Vagina (tissue), 2 donors: ENCODE results near the gene UST. TPM values are rescaled to one million over a fixed set of nuclear protein-coding genes. Genes with fewer than 3 reads are reported as not detected.

Experiments
- DNase-seq, 2 donors: peaks; one replicate each; pipeline ENCODE4 v3.0.0-alpha.2; 2017; ENCODE audit errors: extremely low spot score in 2 of 2
- H3K27ac ChIP-seq: fragments of 200-600 bp; sonication (generic); one replicate; pipeline ENCODE4 v1.5.1; 2019
- H3K27me3 ChIP-seq: fragments of 200-600 bp; sonication (generic); one replicate; pipeline ENCODE4 v1.5.1; 2019
- H3K36me3 ChIP-seq, 2 donors: fragments of 200-600 bp; sonication (generic); one replicate each; pipeline ENCODE4 v1.5.1; 2017 to 2019
- H3K4me1 ChIP-seq: fragments of 200-600 bp; sonication (generic); one replicate; pipeline ENCODE4 v1.5.1; 2019
- H3K4me3 ChIP-seq, 2 donors: fragments of 200-600 bp; sonication (generic); 1 replicate in 1 of 2; 2 replicates in 1 of 2; pipeline ENCODE4 v1.5.1; 2016 to 2019
- H3K9me3 ChIP-seq: fragments of 200-600 bp; sonication (generic); one replicate; pipeline ENCODE4 v1.5.1; 2019
- CTCF ChIP-seq, 3 experiments: fragments of 450-650 bp in 2 of 3; fragments of 200-600 bp in 1 of 3; sonication (generic) in 1 of 3; IDR thresholded peaks; one replicate each; pipeline ENCODE4 v1.5.1; 2017 to 2019; ENCODE audit warnings: antibody characterized with exemption in 3 of 3, mild to moderate bottlenecking in 2 of 3, moderate library complexity in 2 of 3
- POLR2A ChIP-seq, 2 donors: fragments of 450-650 bp; IDR thresholded peaks; one replicate each; pipeline ENCODE4 v1.6.1; 2017; ENCODE audit warnings: antibody characterized with exemption in 2 of 2, mild to moderate bottlenecking in 2 of 2, moderate library complexity in 2 of 2
- POLR2AphosphoS5 ChIP-seq, 2 donors: sonication (generic); formaldehyde crosslinking; IDR thresholded peaks; one replicate each; pipeline ENCODE4 v1.9.0; 2017; ENCODE audit warnings: antibody characterized with exemption in 2 of 2, mild to moderate bottlenecking in 2 of 2, low read depth in 1 of 2; ENCODE audit not compliant: insufficient read depth in 1 of 2
- intact Hi-C: fragments of 100-400 bp; cut with DNase I; formaldehyde crosslinking; loops from one replicate; pipeline ENCODE4 v1.15.1; 2023
- total RNA-seq: library from RNA; depleted of rRNA; stranded (reverse); fragments of >200 nt; gene quantifications from one replicate; pipeline ENCODE4 v1.2.3, GENCODE V29; 2016

The UST gene
- total RNA-seq, 1 donor from 2014 or later, result 14.2 TPM

DNA sequence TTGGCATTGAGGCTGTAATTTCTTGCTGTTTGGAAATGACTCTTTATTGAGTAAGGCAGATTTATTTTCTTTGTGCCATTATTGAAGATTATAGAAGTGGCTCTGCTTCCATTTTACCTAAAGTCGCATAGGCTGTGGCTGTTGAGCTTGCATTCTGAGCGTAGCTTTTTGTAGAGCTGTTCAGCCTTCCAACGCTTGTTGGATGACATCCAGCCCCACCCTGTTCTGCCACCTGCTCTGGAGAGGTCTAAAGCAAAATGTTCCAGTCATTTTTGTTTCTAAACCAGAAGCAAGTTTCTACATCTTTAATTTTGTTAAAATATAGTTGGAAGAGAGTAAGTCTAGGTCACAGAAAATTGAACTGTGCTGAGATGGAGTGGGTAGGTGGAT, 24.4 kb downstream of the UST start:
- Histone ChIP-seq H3K27me3 (no peaks in the 10 kb centered on the region), H3K27ac (no peak overlapping the region), H3K4me1 (peaks cover 23% of the 10 kb centered on the region), H3K4me3 (no peak overlapping the region), H3K9me3 (no peaks in the 10 kb centered on the region), H3K36me3 (no peaks in the 10 kb centered on the region)
- no peak for DNase-seq
- intact Hi-C loops, result no loop called here
- TF ChIP-seq CTCF (IDR thresholded peaks at IDR 0.05) (no peak), POLR2AphosphoS5 (IDR thresholded peaks at IDR 0.05; ENCODE audit: insufficient read depth in 1 of 2, low read depth in 1 of 2) (no peak), POLR2A (IDR thresholded peaks at IDR 0.05) (no peak)

DNA sequence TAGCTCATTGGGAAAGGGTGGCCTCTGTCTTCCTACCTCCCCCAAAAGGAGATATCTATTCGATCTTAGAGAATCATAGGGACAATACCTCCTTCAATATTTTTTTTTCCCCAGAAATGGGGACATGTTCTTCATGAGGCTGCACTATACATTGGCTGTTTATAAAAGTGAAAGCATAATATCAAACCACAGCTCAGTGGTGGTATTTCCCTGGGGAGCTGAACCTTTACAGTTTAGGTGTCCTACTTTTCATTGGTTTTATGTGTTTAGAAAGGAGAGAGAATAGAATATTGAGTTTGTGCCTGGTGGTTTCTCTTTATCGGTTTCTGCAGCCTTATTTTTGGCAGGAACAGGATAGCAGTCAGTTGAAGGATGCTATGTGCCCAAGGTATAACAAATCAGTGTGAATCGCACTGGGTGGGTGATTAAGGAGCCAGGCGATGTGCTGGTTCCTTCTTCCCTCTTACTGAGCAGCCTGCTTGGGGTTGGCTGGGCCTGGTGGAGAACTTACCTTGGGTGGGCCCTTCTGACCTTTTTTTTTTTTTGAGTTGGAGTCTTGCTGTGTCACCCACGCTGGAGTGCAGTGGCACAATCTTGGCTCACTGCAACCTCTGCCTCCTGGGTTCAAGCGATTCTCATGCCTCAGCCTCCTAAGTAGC, 25.2 kb downstream of the UST start:
- Histone ChIP-seq H3K27me3 (no peaks in the 10 kb centered on the region), H3K36me3 (no peaks in the 10 kb centered on the region), H3K27ac (no peak overlapping the region), H3K9me3 (no peaks in the 10 kb centered on the region), H3K4me3 (no peak overlapping the region), H3K4me1 (peaks cover 24% of the 10 kb centered on the region)
- TF ChIP-seq POLR2A (IDR thresholded peaks at IDR 0.05) (no peak), POLR2AphosphoS5 (IDR thresholded peaks at IDR 0.05; ENCODE audit: insufficient read depth in 1 of 2, low read depth in 1 of 2) (no peak), CTCF (IDR thresholded peaks at IDR 0.05) (no peak)
- no peak for DNase-seq
- intact Hi-C loops, result no loop called here

DNA sequence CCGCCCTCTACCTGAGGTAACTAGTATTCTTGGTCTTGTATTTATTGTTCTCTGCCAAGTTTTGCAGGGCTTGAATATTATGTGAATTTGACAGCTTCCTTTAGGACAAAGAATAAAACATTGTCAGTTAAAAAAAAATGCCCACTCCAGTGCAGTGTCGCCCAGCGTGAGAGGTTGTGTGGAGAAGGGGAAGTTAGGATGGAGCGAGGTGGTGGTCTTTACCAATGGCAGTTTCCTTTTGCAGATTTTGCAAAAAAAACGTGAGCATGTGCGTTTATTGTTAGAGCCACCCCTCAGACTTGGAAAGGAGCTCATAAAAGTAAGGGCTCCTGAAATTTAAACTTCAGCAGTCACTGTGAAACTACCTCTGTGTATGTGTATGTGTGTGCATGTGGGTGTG, 28.3 kb downstream of the UST start:
- no peak overlapping the region for H3K27ac ChIP-seq
- TF ChIP-seq POLR2AphosphoS5 (IDR thresholded peaks at IDR 0.05; ENCODE audit: insufficient read depth in 1 of 2, low read depth in 1 of 2) (no peak), POLR2A (IDR thresholded peaks at IDR 0.05) (no peak), CTCF (IDR thresholded peaks at IDR 0.05) (no peak)
- DNase-seq, result no peak
- peaks cover 25% of the 10 kb centered on the region for H3K4me1 ChIP-seq
- H3K4me3 ChIP-seq, result no peak overlapping the region
- intact Hi-C loops, result no loop called here
- H3K36me3 ChIP-seq, result no peaks in the 10 kb centered on the region
- H3K9me3 ChIP-seq, result no peaks in the 10 kb centered on the region
- H3K27me3 ChIP-seq, result no peaks in the 10 kb centered on the region

DNA sequence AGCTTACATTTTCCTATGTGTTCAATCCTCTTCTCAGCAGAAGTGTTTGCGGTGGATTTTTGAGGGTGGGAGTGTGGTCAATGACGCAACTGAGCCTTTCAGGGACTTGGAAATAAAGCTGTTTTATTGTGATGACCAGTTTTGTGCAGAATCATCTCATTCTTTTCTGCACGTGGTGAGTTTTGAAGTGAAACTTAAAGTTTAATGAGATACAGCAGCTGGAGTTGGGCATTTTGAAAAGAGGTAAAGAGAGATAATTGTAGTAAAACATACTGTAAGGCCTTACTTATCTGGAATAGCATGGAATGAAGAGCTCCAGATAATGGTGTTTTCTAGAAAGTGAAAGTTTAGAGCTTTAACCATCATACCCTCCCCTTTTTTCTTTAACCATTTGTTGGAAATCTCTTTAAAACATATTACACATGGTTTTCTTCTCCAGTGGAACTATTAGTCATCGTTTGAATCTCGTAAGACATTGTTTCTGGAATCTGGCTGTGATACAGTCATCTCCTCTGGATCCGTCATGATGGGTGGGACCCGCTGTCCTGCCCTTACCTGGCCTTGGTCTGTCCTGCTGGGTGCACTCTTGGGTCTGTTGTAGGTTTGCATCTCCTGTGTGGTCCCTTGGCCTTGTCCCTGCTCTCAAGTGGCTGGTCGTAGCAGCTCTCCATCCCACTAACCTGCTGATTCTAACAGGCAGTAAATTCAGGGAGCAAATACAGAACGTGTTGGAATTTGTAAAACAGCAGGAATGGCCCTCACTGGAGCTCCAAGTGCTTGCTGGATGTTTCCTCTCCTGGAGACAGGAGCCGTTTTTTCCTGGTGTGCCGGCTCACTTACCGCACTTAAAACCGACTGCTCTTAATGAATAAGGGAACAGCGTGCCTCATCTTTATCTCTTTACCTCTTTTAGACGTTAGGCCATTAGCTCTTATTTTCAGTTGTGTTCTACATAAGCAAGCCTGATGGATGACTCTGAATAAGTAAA, 29.8 kb downstream of the UST start:
- Histone ChIP-seq H3K4me1 (peaks cover 16% of the 10 kb centered on the region), H3K4me3 (peak overlapping the region in 1 of 2 donors; percentile 12), H3K27me3 (no peaks in the 10 kb centered on the region), H3K36me3 (no peaks in the 10 kb centered on the region), H3K9me3 (no peaks in the 10 kb centered on the region), H3K27ac (peak overlapping the region; percentile 47)
- intact Hi-C loops, result no loop called here
- no peak for TF ChIP-seq POLR2A (IDR thresholded peaks at IDR 0.05)
- no peak for TF ChIP-seq POLR2AphosphoS5 (IDR thresholded peaks at IDR 0.05; ENCODE audit: insufficient read depth in 1 of 2, low read depth in 1 of 2)
- no peak for TF ChIP-seq CTCF (IDR thresholded peaks at IDR 0.05)
- no peak for DNase-seq
